ENCODE measurements around the gene CHAF1A.

Gene CHAF1A

GRCh38 chr19:4443188-4443587 lies 40.7 kb downstream of the CHAF1A start:
- H3K9me3 ChIP-seq (ENCODE audit: low read depth, low read length): no peaks in the 10 kb centered on the region

GRCh38 chr19:4443966-4444764 lies 41.7 kb downstream of the CHAF1A start:
- H3K9me3 ChIP-seq (ENCODE audit: low read depth, low read length): no peaks in the 10 kb centered on the region
- no peak for DNase-seq (ENCODE audit: low read depth, low spot score)
- TF ChIP-seq FOXP2 (optimal IDR thresholded peaks at IDR 0.05; ENCODE audit: control extremely low read depth, extremely low read length, insufficient read depth) (no peak), POLR2AphosphoS5 (IDR thresholded peaks at IDR 0.05; ENCODE audit: borderline replicate concordance, low read depth, low read length) (no peak; the same call in none of the 2 replicates), EZH2 (IDR thresholded peaks at IDR 0.05) (no peak)
- no peak overlapping the region for H3K4me3 ChIP-seq
- no peak overlapping the region for H3K27ac ChIP-seq
- no peak overlapping the region for H3K9ac ChIP-seq (ENCODE audit: insufficient read length)
- peaks cover 29% of the 10 kb centered on the region; the same call in 1 of the 2 replicates for H3K36me3 ChIP-seq (ENCODE audit: insufficient read depth, low read length)

More at GRCh38 chr19:4443188-4443587, 40.7 kb downstream of the CHAF1A start:
- H3K4me3 ChIP-seq: no peak overlapping the region
- TF ChIP-seq EZH2 (IDR thresholded peaks at IDR 0.05): no peak
- TF ChIP-seq FOXP2 (optimal IDR thresholded peaks at IDR 0.05; ENCODE audit: control extremely low read depth, extremely low read length, insufficient read depth): no peak
- H3K36me3 ChIP-seq (ENCODE audit: insufficient read depth, low read length): peaks cover 29% of the 10 kb centered on the region; the same call in 1 of the 2 replicates
- no peak overlapping the region for H3K9ac ChIP-seq (ENCODE audit: insufficient read length)
- H3K27ac ChIP-seq: no peak overlapping the region
- DNase-seq (ENCODE audit: low read depth, low spot score): no peak

GRCh38 chr19:4444765-4445741 lies 42.6 kb downstream of the CHAF1A start:
- Histone ChIP-seq H3K27ac (no peak overlapping the region), H3K36me3 (ENCODE audit: insufficient read depth, low read length) (peaks cover 21% of the 10 kb centered on the region; the same call in 1 of the 2 replicates)

DNA sequence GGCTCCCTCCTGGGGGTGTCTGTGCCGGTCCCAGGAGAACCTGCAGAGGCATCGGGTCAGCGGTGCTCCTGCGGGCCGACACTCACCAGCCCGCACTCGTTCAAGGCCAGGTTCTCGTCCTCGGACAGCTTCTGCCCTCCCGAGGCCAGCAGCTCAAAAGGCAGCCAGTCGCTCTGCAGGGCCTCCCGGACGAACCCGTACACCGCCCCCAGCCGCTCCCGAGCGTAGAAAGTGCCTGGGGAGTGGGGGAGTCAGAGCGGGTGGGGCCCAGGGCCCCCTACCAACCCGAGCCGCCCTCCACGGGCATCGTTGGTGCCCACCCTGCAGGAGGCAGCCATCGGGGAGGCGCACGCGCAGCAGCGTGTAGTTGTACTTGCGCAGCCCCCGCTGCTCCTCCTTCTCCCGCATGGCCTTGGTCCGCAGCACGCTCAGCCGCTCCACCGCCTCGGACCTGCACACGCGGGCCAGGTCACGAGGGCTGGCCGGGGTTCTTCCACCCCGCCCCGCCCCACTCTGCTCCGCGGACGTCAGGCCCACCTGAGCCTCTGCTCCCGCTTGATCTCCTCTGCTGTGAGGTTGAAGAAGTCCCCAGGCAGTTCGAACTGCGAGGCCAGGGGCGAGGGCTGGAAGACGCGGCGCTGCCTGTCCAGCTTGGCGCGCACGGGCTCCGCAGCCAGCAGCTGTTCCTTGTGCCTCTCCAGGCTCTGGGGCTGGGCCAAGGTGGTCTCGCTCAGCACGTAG lies 43.7 kb downstream of the CHAF1A start:
- no peak for DNase-seq (ENCODE audit: low read depth, low spot score)
- Histone ChIP-seq H3K36me3 (ENCODE audit: insufficient read depth, low read length) (peaks cover 15% of the 10 kb centered on the region; the same call in 1 of the 2 replicates), H3K4me3 (no peak overlapping the region), H3K27ac (no peak overlapping the region), H3K9ac (ENCODE audit: insufficient read length) (no peak overlapping the region), H3K9me3 (ENCODE audit: low read depth, low read length) (no peaks in the 10 kb centered on the region)
- TF ChIP-seq FOXP2 (optimal IDR thresholded peaks at IDR 0.05; ENCODE audit: control extremely low read depth, extremely low read length, insufficient read depth) (no peak), EZH2 (IDR thresholded peaks at IDR 0.05) (no peak), POLR2AphosphoS5 (IDR thresholded peaks at IDR 0.05; ENCODE audit: borderline replicate concordance, low read depth, low read length) (peak; percentile 8; the same call in 1 of the 2 replicates)

More at GRCh38 chr19:4444765-4445741, 42.6 kb downstream of the CHAF1A start:
- H3K4me3 ChIP-seq: no peak overlapping the region
- H3K9ac ChIP-seq (ENCODE audit: insufficient read length): no peak overlapping the region
- no peak for DNase-seq (ENCODE audit: low read depth, low spot score)
- H3K9me3 ChIP-seq (ENCODE audit: low read depth, low read length): no peaks in the 10 kb centered on the region
- TF ChIP-seq POLR2AphosphoS5 (IDR thresholded peaks at IDR 0.05; ENCODE audit: borderline replicate concordance, low read depth, low read length) (0 out of 2 replicates have a peak, but pooled peaks have one; percentile 5), FOXP2 (optimal IDR thresholded peaks at IDR 0.05; ENCODE audit: control extremely low read depth, extremely low read length, insufficient read depth) (no peak)

DNA sequence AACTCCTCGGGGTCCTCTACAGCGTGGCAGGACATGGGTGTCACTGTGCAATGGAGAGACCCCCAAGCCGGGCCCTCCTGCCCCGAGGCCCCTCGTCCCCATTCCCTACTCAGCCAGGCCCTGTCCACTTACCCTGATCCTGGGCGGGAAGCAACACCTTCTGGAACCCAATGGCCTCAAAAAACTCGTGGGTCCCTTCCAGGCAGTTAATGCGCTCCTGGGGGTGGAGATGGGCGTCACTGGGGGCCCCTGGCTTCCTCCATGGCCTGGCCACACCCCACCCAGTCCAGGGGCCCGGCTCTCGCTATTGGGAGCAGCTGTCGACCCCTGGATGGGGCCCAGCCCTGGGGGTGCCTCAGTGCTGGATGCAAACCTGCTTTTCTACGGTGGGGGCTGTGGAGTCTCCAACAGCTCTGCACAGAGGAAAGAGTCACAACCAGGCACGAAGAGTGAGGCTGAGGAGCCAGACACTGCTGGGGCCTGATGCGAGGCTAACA lies 44.3 kb downstream of the CHAF1A start:
- no peak overlapping the region for H3K9ac ChIP-seq (ENCODE audit: insufficient read length)
- H3K36me3 ChIP-seq (ENCODE audit: insufficient read depth, low read length): peaks cover 15% of the 10 kb centered on the region; the same call in 1 of the 2 replicates
- TF ChIP-seq POLR2AphosphoS5 (IDR thresholded peaks at IDR 0.05; ENCODE audit: borderline replicate concordance, low read depth, low read length) (no peak; the same call in 1 of the 2 replicates), FOXP2 (optimal IDR thresholded peaks at IDR 0.05; ENCODE audit: control extremely low read depth, extremely low read length, insufficient read depth) (no peak), EZH2 (IDR thresholded peaks at IDR 0.05) (no peak)
- no peak for DNase-seq (ENCODE audit: low read depth, low spot score)
- H3K9me3 ChIP-seq (ENCODE audit: low read depth, low read length): no peaks in the 10 kb centered on the region
- no peak overlapping the region for H3K27ac ChIP-seq
- no peak overlapping the region for H3K4me3 ChIP-seq

GRCh38 chr19:4447327-4448146 lies 45.1 kb downstream of the CHAF1A start:
- Histone ChIP-seq H3K9me3 (ENCODE audit: low read depth, low read length) (no peaks in the 10 kb centered on the region), H3K9ac (ENCODE audit: insufficient read length) (no peak overlapping the region), H3K4me3 (no peak overlapping the region), H3K27ac (no peak overlapping the region), H3K36me3 (ENCODE audit: insufficient read depth, low read length) (peaks cover 19% of the 10 kb centered on the region; the same call in 1 of the 2 replicates)
- no peak for DNase-seq (ENCODE audit: low read depth, low spot score)
- TF ChIP-seq POLR2AphosphoS5 (IDR thresholded peaks at IDR 0.05; ENCODE audit: borderline replicate concordance, low read depth, low read length) (no peak), FOXP2 (optimal IDR thresholded peaks at IDR 0.05; ENCODE audit: control extremely low read depth, extremely low read length, insufficient read depth) (no peak), EZH2 (IDR thresholded peaks at IDR 0.05) (no peak)
